ENCODE measurements around the gene PAM16. TPM values are rescaled to one million over a fixed set of nuclear protein-coding genes. Genes with fewer than 3 reads are reported as not detected.

PAM16 gene
- total RNA-seq, 1 experiment from 2014 or later, result 117 TPM

DNA sequence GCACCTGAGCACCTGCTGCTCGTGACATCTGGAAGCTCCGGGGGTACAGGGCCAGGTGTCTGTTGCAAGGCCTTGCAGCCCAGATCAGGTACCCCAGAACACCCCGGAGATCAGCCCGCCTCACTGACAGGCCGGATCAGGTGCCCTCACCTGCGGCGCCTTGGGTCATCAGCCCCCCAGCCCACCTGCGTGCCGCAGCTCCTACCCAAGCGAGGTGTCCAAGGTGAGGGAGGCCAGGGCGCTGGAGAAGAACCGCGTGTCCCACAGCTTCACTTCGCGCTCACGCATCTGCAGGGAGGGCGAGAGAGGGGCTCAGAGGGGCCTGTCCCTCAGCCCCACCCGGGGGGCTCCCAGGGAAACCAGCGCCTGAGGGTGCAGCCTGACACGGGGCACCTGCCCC, 36.7 kb upstream of the PAM16 start:
- DNase-seq (ENCODE audit: unreplicated experiment), result no peak
- no TSS peak for BruUV-seq (replicated peaks)
- Mint-ChIP-seq H3K4me3 (ENCODE audit: unreplicated experiment) (no peak overlapping the region), H3K4me1 (ENCODE audit: insufficient read depth, unreplicated experiment) (peaks cover 7% of the 10 kb centered on the region), H3K27ac (ENCODE audit: low read depth, unreplicated experiment) (no peak overlapping the region), H3K27me3 (ENCODE audit: insufficient read depth, unreplicated experiment) (no peaks in the 10 kb centered on the region), H3K9me3 (ENCODE audit: unreplicated experiment) (no peaks in the 10 kb centered on the region), H3K36me3 (ENCODE audit: insufficient read depth, unreplicated experiment) (peaks cover 12% of the 10 kb centered on the region)
- TF ChIP-seq CTCF (IDR thresholded peaks at IDR 0.05; ENCODE audit: unreplicated experiment), result no peak
- POLR2A ChIA-PET, result interaction anchor here (1.1 kb wide), 1 partner anchor 14 kb away, joined by 3 read pairs; no protein-coding TSS in a partner anchor
- CTCF ChIA-PET, result interaction anchor here (10.0 kb wide), 1 partner anchor 15 kb away, joined by 129 read pairs; no protein-coding TSS in a partner anchor
- intact Hi-C loops (cut with micrococcal nuclease), result no loop called here

DNA sequence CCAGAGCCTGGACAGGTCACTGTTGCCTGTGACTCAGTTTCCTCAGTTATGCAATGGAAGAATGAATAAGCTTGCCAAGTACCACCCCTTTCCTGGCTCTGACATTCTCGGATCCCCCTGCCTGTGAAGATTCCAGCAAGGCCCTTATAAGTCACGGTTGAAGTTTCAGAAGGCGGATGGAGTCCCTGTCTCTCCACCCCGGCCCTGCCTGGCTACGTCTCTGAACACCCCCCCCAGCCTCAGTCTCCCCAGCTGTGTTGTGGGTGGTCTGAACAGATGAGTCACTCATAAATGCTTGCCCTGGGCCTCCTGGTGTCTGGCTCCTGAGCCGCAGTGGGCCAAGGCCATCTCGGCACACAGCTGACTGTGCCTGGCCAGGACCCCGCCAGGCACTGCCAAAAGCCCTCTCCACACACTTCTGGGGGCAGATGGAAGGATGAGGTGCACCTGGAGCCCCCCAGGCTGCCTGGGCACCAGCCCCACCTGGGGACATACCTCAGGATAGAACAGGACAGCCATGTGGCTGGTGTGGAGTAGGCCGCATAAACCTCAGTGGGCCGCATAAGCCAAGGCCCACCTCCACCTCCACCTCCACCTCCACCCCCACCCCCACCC, 35.9 kb upstream of the PAM16 start:
- no peaks in the 10 kb centered on the region for H3K27me3 Mint-ChIP-seq (ENCODE audit: insufficient read depth, unreplicated experiment)

GRCh38 chr16:4386451-4386805, 35.3 kb upstream of the PAM16 start:
- TF ChIP-seq CTCF (IDR thresholded peaks at IDR 0.05; ENCODE audit: unreplicated experiment), result no peak
- BruUV-seq (replicated peaks), result no TSS peak
- peaks cover 12% of the 10 kb centered on the region for H3K36me3 Mint-ChIP-seq (ENCODE audit: insufficient read depth, unreplicated experiment)

More for the DNA sequence above, 35.9 kb upstream of the PAM16 start:
- no peak overlapping the region for H3K27ac Mint-ChIP-seq (ENCODE audit: low read depth, unreplicated experiment)
- intact Hi-C loops (cut with micrococcal nuclease), result no loop called here
- ChIA-PET CTCF (interaction anchor here (0.6 to 10.0 kb wide), 3 partner anchors 16 to 32 kb away, joined by 3 to 129 read pairs (median 4); no protein-coding TSS in a partner anchor), POLR2A (interaction anchor here (0.5 to 1.1 kb wide), 2 partner anchors 13 to 88 kb away, joined by 3 read pairs; no protein-coding TSS in a partner anchor)
- H3K4me3 Mint-ChIP-seq (ENCODE audit: unreplicated experiment), result no peak overlapping the region
- no peak for TF ChIP-seq CTCF (IDR thresholded peaks at IDR 0.05; ENCODE audit: unreplicated experiment)
- BruUV-seq (replicated peaks), result no TSS peak
- peaks cover 12% of the 10 kb centered on the region for H3K36me3 Mint-ChIP-seq (ENCODE audit: insufficient read depth, unreplicated experiment)
- H3K4me1 Mint-ChIP-seq (ENCODE audit: insufficient read depth, unreplicated experiment), result no peaks in the 10 kb centered on the region
- no peaks in the 10 kb centered on the region for H3K9me3 Mint-ChIP-seq (ENCODE audit: unreplicated experiment)
- DNase-seq (ENCODE audit: unreplicated experiment), result no peak

DNA sequence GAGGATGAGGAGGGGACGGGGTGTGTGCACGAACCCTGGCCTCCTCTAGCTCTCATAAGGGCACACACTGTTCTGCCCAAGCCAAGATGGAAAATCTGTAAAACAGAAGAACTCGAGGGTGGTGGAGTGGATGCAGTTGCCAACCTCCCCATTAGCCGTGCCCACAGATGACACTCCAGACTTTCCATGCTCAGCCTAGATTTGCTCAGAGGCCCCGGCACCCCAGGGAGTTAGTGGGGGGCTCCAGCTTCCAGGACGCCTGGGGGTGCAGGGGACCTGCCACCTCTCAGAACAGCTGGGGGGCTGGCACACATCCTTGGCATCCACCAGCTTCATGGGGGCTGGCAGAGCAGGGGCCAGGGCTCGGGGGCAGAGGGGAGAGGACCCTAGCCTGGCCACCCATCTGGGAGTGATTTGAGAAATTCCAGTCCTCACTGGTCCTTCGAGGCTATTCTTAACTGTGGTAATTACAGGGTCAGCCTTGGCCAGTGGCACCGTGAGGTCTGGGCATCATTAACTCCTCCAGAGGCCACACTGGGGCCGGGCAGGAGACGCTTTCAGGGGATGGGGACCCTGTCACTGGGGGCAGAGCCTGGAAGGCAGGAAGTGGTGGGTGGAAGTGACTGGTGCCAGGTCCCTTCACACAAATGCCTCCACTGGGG, 34.8 kb upstream of the PAM16 start:
- TF ChIP-seq CTCF (IDR thresholded peaks at IDR 0.05; ENCODE audit: unreplicated experiment), result no peak
- ChIA-PET CTCF (interaction anchor here (0.6 to 10.0 kb wide), 3 partner anchors 16 to 28 kb away, joined by 3 to 129 read pairs (median 4); no protein-coding TSS in a partner anchor), POLR2A (no interaction called here)
- H3K4me1 Mint-ChIP-seq (ENCODE audit: insufficient read depth, unreplicated experiment), result no peaks in the 10 kb centered on the region
- no peak for DNase-seq (ENCODE audit: unreplicated experiment)
- H3K36me3 Mint-ChIP-seq (ENCODE audit: insufficient read depth, unreplicated experiment), result peaks cover 8% of the 10 kb centered on the region
- intact Hi-C loops (cut with micrococcal nuclease), result no loop called here
- H3K27me3 Mint-ChIP-seq (ENCODE audit: insufficient read depth, unreplicated experiment), result no peaks in the 10 kb centered on the region
- no peak overlapping the region for H3K27ac Mint-ChIP-seq (ENCODE audit: low read depth, unreplicated experiment)
- H3K9me3 Mint-ChIP-seq (ENCODE audit: unreplicated experiment), result no peaks in the 10 kb centered on the region
- H3K4me3 Mint-ChIP-seq (ENCODE audit: unreplicated experiment), result no peak overlapping the region
- no TSS peak for BruUV-seq (replicated peaks)

More at GRCh38 chr16:4386451-4386805, 35.3 kb upstream of the PAM16 start:
- Mint-ChIP-seq H3K9me3 (ENCODE audit: unreplicated experiment) (no peaks in the 10 kb centered on the region), H3K27ac (ENCODE audit: low read depth, unreplicated experiment) (no peak overlapping the region), H3K27me3 (ENCODE audit: insufficient read depth, unreplicated experiment) (no peaks in the 10 kb centered on the region), H3K4me3 (ENCODE audit: unreplicated experiment) (no peak overlapping the region), H3K4me1 (ENCODE audit: insufficient read depth, unreplicated experiment) (no peaks in the 10 kb centered on the region)
- ChIA-PET CTCF (interaction anchor here (0.6 to 10.0 kb wide), 3 partner anchors 17 to 31 kb away, joined by 3 to 129 read pairs (median 4); no protein-coding TSS in a partner anchor), POLR2A (interaction anchor here (0.5 kb wide), 1 partner anchor 88 kb away, joined by 3 read pairs; no protein-coding TSS in a partner anchor)
- intact Hi-C loops (cut with micrococcal nuclease), result no loop called here
- DNase-seq (ENCODE audit: unreplicated experiment), result no peak
